Uterus (tissue), 4 donors: ENCODE data around the gene VKORC1L1. TPM values are rescaled to one million over a fixed set of nuclear protein-coding genes. Genes with fewer than 3 reads are reported as not detected.
"Not testable (repeated sequence)": the region's sequence is repeated elsewhere in the genome, so short reads cannot be mapped to it uniquely, and the experiment has no call there.

ENCODE experiments used
- DNase-seq, 2 donors: peaks; one replicate each; pipeline ENCODE4 v3.0.0-alpha.2; 2019 to 2020
- H3K27ac ChIP-seq, 2 donors: fragments of 200-600 bp; sonication (generic); 1 replicate in 1 of 2; 2 replicates in 1 of 2; pipeline ENCODE4 v1.5.1; 2016 to 2018
- H3K27me3 ChIP-seq, 2 donors: fragments of 200-600 bp; sonication (generic); one replicate each; pipeline ENCODE4 v1.5.1; 2018 to 2019; ENCODE audit warnings: control low read depth in 1 of 2
- H3K36me3 ChIP-seq, 2 donors: fragments of 200-600 bp; sonication (generic); one replicate each; pipeline ENCODE4 v1.5.1; 2019; ENCODE audit warnings: control low read depth in 1 of 2
- H3K4me1 ChIP-seq, 2 donors: fragments of 200-600 bp; sonication (generic); one replicate each; pipeline ENCODE4 v1.5.1; 2018 to 2019; ENCODE audit warnings: control low read depth in 1 of 2
- H3K4me3 ChIP-seq, 2 donors: fragments of 200-600 bp; sonication (generic); 1 replicate in 1 of 2; 2 replicates in 1 of 2; pipeline ENCODE4 v1.5.1; 2018 to 2019; ENCODE audit warnings: mild to moderate bottlenecking in 1 of 2
- H3K9me3 ChIP-seq, 2 donors: fragments of 200-600 bp; sonication (generic); one replicate each; pipeline ENCODE4 v1.5.1; 2019; ENCODE audit warnings: control low read depth in 1 of 2
- POLR2A ChIP-seq, 2 donors: fragments of 450-650 bp; IDR thresholded peaks; one replicate each; pipeline ENCODE4 v1.6.1; 2016; ENCODE audit warnings: antibody characterized with exemption in 2 of 2, mild to moderate bottlenecking in 1 of 2, moderate library complexity in 1 of 2
- intact Hi-C: fragments of 100-400 bp; cut with DNase I; formaldehyde crosslinking; loops from one replicate; pipeline ENCODE4 v1.15.1; 2023; ENCODE audit warnings: low total_unique reads
- total RNA-seq, 4 donors: library from RNA; depleted of rRNA in 3 of 4; stranded (reverse); fragments of >200 nt in 3 of 4; gene quantifications; one replicate each; pipeline versions ENCODE4 v1.1.0 to v1.2.4, GENCODE V29; 2014 to 2023
- TF ChIP-seq, protein P1 (sequence below), 4 experiments: fragments of 200-600 bp in 2 of 4; fragments of 450-650 bp in 2 of 4; sonication (generic) in 2 of 4; IDR thresholded peaks; one replicate each; pipeline ENCODE4 v1.5.1; 2016 to 2019; ENCODE audit warnings: antibody characterized with exemption in 4 of 4, mild to moderate bottlenecking in 2 of 4, moderate library complexity in 1 of 4
- donor health status: DM: yes; HTN: yes; CAD: no.

VKORC1L1 gene
- total RNA-seq, 4 donors from 2014 or later, result 12.3 to 33.9 (median 20.6) TPM

DNA sequence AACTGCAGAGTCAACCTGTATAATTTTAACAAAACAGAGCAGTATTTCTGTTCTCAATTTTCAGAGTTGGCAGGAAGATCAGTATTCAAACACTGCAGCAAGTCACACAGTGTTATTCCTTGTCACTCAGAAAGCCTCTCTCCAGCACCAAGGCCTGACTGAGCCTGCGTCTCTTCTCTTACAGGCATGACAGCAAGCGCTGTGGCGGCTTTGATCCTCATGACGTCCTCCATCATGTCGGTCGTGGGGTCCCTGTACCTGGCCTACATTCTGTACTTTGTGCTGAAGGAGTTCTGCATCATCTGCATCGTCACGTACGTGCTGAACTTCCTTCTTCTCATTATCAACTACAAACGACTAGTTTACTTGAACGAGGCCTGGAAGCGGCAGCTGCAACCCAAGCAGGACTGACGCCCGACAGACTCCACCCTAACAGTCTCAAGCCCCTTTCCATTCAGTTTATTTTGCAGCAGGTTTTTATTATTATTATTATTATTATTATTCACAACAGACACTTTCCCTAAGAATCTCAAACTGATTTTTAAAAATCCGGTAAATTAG is 81.1 kb downstream of the VKORC1L1 start:
- Histone ChIP-seq H3K27ac (no peak overlapping the region), H3K36me3 (no peaks in the 10 kb centered on the region), H3K4me1 (no peaks in the 10 kb centered on the region), H3K4me3 (no peak overlapping the region), H3K9me3 (no peaks in the 10 kb centered on the region), H3K27me3 (no peaks in the 10 kb centered on the region)
- TF ChIP-seq, protein P1, sequence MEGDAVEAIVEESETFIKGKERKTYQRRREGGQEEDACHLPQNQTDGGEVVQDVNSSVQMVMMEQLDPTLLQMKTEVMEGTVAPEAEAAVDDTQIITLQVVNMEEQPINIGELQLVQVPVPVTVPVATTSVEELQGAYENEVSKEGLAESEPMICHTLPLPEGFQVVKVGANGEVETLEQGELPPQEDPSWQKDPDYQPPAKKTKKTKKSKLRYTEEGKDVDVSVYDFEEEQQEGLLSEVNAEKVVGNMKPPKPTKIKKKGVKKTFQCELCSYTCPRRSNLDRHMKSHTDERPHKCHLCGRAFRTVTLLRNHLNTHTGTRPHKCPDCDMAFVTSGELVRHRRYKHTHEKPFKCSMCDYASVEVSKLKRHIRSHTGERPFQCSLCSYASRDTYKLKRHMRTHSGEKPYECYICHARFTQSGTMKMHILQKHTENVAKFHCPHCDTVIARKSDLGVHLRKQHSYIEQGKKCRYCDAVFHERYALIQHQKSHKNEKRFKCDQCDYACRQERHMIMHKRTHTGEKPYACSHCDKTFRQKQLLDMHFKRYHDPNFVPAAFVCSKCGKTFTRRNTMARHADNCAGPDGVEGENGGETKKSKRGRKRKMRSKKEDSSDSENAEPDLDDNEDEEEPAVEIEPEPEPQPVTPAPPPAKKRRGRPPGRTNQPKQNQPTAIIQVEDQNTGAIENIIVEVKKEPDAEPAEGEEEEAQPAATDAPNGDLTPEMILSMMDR (IDR thresholded peaks at IDR 0.05), result no peak
- no peak for TF ChIP-seq POLR2A (IDR thresholded peaks at IDR 0.05)
- intact Hi-C loops, result no loop called here
- no peak for DNase-seq

DNA sequence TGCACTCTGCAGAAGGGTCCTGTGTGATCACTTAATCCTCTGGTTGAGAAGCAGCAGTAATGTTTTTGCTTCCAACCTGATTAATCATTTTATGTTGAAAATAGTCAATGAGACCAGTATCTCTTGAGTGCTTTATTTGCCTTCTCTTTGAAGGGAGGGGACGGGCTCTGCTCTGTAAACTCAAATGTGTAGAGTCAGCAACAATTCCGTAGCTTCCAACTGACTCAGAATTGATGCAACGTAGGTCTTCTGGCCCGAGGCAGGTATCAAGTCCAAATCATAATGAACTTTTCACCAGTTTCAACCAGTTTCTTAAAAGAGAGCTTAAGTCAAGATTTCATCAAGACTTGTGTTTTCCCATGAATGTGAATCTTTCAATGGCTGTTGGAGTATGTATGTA is 82.8 kb downstream of the VKORC1L1 start:
- no peaks in the 10 kb centered on the region for H3K36me3 ChIP-seq
- intact Hi-C loops, result no loop called here
- H3K9me3 ChIP-seq, result no peaks in the 10 kb centered on the region
- no peak for DNase-seq
- H3K4me3 ChIP-seq, result no peak overlapping the region
- H3K4me1 ChIP-seq, result no peaks in the 10 kb centered on the region
- no peak overlapping the region for H3K27ac ChIP-seq
- no peaks in the 10 kb centered on the region for H3K27me3 ChIP-seq
- TF ChIP-seq, protein P1 (IDR thresholded peaks at IDR 0.05), result no peak
- no peak for TF ChIP-seq POLR2A (IDR thresholded peaks at IDR 0.05)

DNA sequence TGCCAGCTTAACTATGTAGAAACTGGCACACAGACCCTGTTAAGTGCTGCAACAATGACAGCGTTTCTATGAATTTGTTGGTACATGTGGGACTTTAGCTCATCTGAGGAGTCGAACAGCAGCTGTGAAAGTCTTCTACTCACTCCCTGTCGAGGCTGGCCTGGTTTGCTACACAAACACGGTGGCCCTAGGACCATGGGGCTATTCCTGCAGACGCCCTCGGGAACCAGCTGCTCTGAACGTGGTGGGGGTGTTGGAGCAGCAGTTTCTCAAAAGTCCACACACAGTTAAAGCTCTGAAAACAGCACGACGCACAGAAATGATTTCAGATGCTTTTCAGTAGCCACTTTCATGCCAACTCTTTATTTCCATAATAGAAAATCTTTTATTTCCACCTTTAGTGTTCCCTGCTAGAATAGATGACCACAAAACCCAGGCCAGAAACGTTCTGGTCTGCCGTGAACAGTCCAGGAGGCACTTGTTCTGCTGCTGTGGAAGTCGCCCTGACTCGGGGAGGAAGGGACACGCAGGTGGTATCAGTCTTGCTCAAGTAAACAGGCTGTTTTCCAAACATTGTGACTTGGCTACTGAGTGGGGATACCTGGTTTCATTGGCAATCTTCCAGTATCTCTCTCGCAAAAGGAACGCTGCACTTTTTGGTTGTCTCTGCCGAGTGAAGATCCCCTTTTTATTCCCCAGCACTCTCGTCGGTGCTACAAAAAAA is 87.6 kb downstream of the VKORC1L1 start:
- Histone ChIP-seq H3K27ac (no peak overlapping the region), H3K27me3 (no peaks in the 10 kb centered on the region), H3K9me3 (no peaks in the 10 kb centered on the region), H3K36me3 (no peaks in the 10 kb centered on the region), H3K4me1 (no peaks in the 10 kb centered on the region), H3K4me3 (no peak overlapping the region)
- no peak for DNase-seq
- intact Hi-C loops, result no loop called here
- TF ChIP-seq, protein P1 (IDR thresholded peaks at IDR 0.05), result no peak
- no peak for TF ChIP-seq POLR2A (IDR thresholded peaks at IDR 0.05)

DNA sequence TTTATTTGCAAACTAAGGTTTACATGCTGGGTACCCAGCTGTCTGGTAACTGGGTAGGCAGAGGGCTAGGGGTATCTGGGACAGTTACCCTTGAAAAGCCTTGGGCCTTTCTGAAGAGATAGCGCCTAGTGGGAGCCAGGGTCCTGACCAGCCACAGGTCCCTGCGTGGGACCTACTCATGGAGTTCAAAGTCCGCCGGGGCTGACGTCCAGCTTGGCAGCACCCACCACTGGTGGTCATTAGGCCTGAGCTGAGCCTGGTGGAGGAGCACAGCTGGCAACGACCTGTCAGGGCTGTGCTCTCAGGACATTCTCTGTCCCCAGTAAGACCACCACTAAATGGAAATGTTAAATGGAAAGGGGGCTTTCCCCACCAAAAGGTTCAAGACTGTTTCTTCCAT is 89.2 kb downstream of the VKORC1L1 start:
- intact Hi-C loops, result no loop called here
- Histone ChIP-seq H3K4me1 (no peaks in the 10 kb centered on the region), H3K27me3 (no peaks in the 10 kb centered on the region), H3K4me3 (no peak overlapping the region), H3K9me3 (no peaks in the 10 kb centered on the region), H3K27ac (no peak overlapping the region), H3K36me3 (no peaks in the 10 kb centered on the region)
- no peak for DNase-seq
- TF ChIP-seq, protein P1 (IDR thresholded peaks at IDR 0.05), result no peak
- no peak for TF ChIP-seq POLR2A (IDR thresholded peaks at IDR 0.05)

DNA sequence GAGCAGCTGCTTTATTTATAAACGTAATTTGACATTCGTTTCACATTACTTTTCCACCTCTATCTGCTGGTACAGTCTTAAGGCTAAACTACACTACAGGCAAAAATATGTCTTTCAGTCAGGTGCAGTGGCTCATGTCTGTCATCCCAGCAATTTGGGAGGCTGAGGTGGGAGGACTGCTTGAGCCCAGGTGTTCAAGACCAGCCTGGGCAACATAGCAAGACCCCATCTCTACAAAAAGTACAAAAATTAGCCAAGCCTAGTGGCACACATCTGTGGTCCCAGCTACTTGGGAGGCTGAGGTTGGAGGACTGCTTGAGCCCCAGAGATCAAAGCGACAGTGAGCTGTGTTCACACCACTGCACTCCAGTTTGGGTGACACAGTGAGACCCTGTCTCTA is 91.8 kb downstream of the VKORC1L1 start:
- DNase-seq, H3K27ac ChIP-seq, H3K9me3 ChIP-seq, H3K27me3 ChIP-seq, H3K4me1 ChIP-seq, H3K36me3 ChIP-seq, intact Hi-C loops, H3K4me3 ChIP-seq: not testable (repeated sequence)
